Activated T-cell treated with anti-CD3 and anti-CD28 coated beads for 1 hour (primary cell): ENCODE results near the gene SSNA1.

Source experiments
- DNase-seq: peaks from one replicate; pipeline ENCODE4 v3.0.0-alpha.2; 2020; ENCODE audit warnings: low read depth

Gene SSNA1

GRCh38 chr9:137183980-137184595 lies 4.4 kb upstream of the SSNA1 start:
- DNase-seq: no peak

DNA sequence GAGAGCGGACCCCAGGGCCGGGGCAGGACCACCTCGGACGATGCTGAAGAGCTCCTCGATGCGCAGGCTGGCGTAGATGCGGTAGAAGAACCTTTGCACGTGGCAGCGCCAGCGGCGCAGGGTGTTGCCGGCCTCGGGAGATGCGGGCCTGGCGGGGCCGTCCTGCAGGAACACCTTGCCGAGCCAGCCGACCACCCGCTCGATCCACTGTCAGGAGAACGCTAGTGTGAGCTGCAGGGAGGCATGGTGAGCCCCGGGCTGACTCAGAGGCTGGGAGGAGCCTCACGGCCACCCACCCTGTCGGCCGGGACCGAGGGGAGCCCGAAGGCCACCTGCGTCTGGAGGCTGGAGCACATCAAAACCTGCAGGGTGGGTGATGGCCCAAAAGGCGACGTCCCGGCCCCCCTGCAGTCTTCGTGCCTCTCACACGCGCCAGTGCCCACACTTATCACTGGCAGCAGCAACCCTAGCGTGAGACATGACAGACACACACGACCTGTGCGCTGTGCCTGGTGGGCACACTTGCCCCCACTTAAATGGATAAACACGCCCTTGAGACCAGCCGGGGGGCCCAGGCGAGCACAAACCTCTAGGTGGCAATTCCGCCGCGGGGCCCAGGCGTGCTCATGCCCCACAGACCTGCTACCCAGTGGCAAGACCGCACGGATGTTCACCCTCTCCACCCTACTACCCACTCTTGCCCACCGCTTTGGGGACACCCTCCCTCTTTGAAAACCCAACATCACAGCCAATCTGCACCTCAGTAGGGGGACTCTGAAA lies 3.4 kb upstream of the SSNA1 start:
- no peak for DNase-seq

DNA sequence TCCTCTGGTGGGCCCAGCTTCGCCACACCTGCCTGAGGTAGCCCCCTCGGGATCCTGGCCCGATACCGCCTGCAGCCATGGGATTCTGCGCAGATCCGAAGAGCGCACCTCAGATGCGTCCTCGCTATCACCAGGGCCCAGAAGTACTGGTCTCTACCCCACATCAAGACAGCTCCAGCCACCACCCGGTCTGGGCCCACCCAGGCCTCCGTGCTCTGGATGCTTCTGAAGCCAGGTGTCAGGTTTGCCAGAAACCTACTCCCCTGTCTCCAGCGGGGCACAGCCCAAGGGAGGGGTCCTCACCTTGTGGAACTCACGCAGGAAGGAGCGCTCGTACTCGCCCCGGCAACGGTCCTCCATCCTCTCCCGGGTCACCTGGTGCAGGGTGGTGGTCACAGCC lies 2.6 kb upstream of the SSNA1 start:
- DNase-seq: no peak

GRCh38 chr9:137186385-137186784 lies 2.1 kb upstream of the SSNA1 start:
- no peak for DNase-seq

- DNase-seq: no peak
Observed at GRCh38 chr9:137187386-137187785, 1.1 kb upstream of the SSNA1 start.

- no peak for DNase-seq
Observed at GRCh38 chr9:137188086-137188489, 388 bp upstream of the SSNA1 start.

GRCh38 chr9:137189297-137190295 lies 1.1 kb downstream of the SSNA1 start:
- no peak for DNase-seq

DNA sequence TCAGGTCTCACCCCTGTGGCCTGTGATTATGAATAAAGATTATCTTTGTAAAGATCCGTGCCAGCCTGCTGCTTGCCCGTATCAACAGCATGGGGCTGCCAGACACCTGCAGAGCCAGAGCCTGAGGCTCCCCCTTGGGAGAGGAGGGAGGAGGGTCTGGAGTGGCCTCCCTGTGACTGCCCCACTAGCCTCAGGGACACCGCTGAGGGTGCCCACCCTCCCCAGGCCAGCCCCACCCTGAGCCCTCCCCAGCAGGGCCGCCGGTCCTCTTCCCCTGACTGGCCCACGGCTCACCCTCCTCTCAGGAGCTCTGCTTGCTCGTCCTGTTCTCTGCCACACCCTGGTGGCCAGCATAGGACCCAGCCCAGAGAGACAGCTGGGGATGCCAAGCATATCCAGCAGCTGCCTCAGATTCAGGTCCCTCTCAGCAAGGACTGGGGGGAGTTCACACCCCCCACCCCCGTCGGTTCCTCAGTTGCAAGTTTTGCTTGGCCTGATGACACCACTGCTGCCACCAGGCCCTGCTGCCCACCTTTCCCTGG lies 1.9 kb downstream of the SSNA1 start:
- no peak for DNase-seq

DNA sequence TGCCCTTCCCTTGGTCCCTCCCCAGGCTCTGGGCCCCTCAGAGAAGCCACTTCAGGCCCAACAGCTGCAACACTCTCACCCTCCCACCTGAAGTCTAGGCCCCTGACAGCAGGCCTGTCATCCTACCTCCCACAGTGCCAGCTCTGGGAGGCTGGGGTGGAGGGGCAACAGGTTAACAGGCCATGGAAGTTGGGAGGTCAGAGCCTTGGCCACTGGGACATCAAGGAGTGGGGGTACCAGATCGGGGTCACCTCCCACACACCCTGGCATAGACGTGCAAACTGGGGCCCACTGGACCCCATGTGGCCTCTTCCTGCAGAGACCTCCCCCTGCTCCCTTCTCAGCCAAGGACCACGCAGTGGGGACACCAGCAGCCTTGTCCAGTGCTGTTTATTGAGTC lies 2.8 kb downstream of the SSNA1 start:
- DNase-seq: no peak

DNA sequence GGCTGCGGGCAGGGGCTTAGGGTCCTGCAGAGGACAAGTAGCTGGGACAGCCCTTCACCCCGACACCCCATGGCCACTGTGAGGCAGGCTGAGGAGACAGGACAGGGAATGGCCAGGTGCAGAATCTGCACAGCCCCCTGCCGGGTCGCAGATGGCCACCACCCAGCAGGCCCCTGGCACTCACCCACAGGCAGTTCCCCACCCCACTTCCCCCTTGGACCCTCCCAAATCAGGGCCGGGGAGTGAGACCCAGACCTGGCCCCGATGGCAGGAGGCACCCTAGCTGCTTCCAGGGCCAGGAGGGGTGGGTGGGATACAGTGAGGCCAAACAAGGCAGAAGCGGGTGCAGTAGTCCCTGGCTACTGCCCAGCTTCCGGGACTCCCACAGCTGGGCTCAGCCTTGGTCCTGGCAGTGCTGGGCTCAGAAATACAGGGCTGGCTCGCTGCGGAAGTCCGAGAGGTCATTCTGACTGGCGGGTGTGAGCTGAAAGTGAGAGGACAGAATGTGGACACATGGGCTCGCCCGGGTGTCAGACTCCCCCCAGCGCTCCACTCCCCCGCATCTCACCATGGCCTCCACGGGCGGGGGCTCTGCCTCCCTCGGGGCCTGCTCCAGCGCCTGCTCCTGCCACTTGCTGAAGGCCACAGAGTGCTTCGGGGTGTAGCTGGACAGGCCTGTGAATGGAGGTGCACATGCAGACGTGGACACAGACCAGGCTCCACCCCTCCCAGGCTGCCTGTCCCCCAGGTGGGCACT lies 3.4 kb downstream of the SSNA1 start:
- no peak for DNase-seq

GRCh38 chr9:137192448-137192780 lies 3.9 kb downstream of the SSNA1 start:
- no peak for DNase-seq

- DNase-seq: no peak
Observed at GRCh38 chr9:137192859-137193258, 4.4 kb downstream of the SSNA1 start.

DNA sequence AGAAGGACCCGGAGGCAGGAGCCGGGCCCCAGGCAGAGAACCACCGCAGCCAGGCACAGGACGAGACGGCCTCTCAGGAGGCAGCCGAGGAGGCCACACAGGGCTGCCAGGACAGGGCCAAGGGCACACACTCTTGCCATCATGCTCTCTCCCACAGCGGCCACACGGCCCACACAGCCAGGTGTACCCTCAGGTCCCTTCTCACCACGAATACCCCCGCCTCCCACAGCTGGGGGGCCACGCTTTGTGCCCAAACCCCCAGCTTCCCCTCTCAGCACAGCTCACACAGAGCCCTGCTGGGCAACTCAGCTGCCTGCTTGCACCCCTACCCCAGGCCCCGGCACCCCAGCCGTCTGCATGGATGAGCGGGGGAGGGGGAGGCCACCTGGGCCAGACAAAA lies 5.3 kb downstream of the SSNA1 start:
- DNase-seq: no peak

DNA sequence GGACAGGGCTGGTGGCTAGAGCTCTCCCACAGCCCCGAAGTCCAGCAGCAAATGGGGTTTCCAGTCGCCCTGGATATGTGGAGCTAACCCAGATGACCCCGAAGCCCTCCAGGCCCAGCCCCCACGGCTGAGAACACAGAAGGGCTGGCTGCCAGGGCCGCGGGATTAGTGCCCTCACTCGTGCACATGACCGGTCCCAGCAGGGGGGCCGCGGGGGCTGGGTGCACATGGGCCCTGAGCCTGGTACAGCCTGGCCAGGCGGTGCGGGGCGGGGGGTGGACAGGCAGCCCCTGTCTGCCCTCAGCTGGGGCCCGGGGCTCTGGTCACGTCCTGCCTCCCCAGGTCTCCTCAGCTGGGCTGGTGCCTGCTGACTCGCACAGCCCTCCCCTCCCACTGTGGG lies 5.9 kb downstream of the SSNA1 start:
- no peak for DNase-seq

DNA sequence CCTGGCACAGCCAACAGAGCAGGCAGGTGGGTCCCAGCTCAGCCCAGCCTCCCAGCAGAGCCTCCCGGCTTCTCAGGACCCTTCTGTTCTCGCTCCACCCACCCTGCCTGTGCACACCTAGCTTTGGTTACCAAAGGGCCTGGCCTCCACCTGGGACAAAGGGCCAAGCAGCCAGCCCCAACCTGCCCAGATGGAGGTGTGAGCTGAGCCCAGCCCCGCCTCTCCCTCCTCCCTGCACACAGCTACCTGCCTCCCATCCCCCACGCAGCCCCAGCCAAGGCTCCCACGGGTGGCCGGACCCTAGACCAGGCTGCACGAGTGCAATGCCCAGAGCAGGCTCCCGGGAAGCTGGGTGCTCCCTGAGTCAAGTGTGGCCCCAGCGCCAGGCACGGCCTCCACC lies 6.4 kb downstream of the SSNA1 start:
- DNase-seq: no peak

DNA sequence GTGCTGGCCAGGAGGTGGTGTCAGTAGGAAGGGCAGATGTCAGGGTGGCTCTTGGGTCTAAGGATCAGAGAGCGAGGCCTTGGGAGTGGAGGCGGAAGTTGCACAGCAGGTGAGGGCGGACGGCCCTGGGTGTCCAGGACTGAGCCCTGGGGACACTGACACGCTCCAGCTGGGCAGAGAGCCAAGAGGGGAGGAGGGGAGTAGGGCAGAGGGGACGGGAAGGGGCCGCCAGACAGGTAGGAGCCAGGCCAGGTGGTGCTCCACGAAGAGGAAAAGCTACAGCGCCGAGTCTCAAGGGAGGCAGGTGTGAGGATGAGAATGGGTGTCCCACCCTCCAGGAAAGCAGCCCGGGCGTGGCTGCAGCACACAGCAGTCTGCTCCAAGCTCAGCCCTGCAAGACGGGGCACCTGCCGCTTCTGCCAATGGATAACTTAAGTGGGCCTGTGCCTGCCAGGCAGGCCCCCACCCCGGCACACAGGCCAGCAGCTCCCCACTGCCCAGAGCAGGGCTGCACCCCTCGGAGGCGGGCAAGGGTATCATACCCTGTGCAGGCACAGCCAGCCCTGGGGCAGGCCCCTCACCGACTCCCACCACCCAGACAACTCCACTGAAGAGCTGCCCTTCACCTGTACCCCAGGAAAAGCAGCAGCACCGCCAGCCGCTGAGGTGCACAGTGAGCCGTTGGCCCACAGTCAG lies 7.2 kb downstream of the SSNA1 start:
- no peak for DNase-seq

DNA sequence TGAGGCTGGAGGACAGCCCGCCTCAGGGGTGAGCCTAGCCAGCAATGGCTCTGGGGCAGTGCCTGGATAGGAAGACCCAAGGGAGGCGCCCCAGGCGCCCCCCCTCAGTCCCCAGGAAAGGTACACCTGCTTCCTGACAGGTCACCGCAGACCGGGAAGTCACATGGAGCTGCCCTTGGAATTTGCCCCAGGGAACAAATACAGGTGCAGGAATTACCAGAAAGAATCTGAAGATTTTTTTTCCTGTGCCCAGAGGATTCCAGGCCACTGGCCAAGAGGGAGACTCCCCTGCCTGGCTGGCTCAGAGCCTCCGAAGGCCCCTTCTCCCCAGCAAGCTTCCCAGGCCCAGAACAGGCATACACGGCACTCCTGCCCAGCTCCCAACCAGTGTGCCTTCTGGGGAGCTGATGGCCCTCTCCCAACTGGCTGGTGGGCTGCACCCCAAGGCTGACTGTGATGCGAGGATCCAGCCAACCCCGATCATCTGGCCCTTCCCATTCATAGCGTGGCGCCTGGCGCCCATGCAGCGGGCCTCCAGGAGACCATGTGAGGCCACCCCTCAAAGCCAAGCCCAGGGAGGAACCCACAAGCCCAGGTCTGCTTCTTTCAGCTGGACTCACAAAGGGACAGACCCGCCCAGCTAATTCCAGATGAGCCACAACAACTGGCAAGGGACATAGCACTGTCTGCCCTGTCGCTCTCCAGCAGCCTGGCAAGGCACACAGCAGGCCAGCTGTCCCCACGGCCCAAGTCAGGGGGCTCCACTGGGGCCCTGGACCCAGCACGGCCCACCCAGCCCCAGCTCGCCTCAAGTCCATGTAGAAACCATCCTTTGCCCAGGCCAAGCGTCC lies 9.8 kb downstream of the SSNA1 start:
- DNase-seq: no peak

GRCh38 chr9:137198902-137199283 lies 10.4 kb downstream of the SSNA1 start:
- DNase-seq: no peak

DNA sequence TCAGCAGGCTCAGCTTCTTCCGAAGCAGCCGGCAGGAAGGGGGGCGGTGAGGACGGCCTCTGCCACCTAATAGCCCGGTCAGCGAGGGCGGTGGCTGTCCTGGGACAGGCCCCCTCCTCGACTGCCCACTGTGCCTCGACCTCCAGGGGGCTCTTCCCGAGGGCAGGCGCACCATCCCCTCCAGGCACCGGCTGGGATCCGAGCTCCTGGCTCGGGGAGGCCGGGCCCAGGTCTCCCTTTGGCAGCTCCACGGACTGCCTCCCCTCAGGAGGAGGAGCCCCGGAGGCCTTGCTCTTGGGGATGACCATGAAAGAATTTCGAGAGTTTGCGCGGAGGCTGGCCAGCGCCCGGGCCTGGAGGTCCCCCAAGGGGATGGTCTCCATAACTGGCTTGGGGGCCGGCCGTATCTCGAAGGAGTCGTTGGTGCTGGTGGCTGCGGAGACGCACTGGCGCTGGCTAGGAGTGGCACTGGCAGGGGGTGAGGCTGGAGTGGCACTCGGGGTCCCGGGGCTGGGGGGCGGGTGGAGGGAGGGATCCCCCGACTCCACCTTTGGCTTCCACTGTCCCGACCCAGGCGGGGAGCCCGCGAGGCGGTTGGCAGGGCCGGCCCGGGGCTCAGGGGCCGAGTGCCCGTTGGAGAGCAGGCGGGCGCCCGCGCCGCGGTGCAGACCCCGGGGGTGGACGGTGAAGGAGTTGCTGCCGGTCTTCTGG lies 11.1 kb downstream of the SSNA1 start:
- no peak for DNase-seq
